HG03108 (cell line): ENCODE results near the gene PTGER3.
"Not testable (repeated sequence)": the region's sequence is repeated elsewhere in the genome, so short reads cannot be mapped to it uniquely, and the experiment has no call there.

Source experiments
- ATAC-seq: cut with Tn5 transposase; IDR thresholded peaks from one replicate; pipeline ENCODE4 v1.9.1; 2021; ENCODE audit warnings: moderate library complexity; ENCODE audit not compliant: unreplicated experiment

PTGER3 gene

GRCh38 chr1:70961374-70961975 lies 86.1 kb downstream of the PTGER3 start:
- no peak for ATAC-seq

DNA sequence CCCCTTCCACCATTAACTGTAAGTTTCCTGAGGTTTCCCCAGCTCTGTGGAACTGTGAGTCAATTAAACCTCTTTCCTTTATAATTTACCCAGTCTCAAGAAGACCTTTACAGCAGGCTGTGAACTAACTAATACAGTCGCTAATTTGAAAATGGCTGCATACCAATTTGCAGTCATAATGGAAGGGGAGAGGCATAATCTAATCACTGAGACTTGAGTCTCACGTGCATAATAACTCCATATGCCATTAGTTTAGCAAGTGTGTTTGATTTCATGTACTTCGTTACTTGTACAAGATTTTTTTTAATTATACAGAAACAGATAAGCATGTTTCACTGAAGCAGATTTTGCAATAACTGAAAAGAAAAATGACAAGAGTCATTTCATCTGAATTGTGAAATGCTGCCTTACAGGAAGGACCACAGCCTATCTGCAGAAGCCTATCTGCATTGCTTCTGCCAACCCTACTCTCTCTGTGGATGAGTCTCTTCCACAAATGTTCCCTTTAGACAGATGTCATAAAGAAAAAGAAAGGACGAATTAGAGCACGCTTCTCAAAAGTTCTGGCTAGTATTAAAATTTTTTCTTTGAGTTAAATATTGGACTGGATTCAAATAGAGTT lies 99.1 kb downstream of the PTGER3 start:
- ATAC-seq, result no peak

- no peak for ATAC-seq
These were observed 99.8 kb downstream of the PTGER3 start for GRCh38 chr1:70947835-70948234.

DNA sequence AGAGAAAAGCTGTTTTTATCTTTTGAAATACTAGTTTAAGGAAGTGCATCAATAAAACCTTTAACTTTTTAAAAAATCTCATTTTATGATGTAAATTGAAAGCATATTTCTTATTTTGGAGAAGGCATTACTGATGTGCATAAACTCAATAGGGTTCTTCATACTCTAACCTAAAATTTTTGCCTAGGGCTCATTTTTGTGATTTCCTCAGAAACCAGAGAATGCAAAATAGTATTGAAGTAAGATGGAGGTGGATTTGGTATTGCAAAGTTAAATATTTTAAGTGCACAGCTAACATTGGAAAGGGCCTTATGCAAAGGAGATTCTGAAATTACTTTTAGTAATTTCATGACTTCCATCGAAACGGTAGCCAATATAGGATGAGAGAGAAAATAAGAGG lies 101.9 kb downstream of the PTGER3 start:
- no peak for ATAC-seq

GRCh38 chr1:70945251-70945650 lies 102.4 kb downstream of the PTGER3 start:
- no peak for ATAC-seq

DNA sequence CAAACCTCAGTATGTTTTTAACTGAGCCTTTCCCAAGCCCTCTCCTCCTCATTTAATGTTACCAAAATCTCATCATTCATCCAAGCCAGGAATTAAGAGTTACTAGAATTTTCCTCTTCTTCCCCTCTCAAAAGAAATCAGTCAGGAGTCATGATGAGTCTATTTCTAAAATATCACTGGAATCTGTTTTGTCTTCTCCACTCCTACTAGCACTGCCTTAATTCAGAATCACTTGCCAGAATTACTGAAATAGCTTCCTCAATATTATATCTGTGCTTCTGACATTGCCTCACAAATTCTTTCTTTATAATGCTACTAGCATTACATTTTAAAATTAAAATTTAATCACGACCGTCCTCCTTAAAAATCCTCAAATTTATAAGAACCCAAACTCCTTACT lies 106.1 kb downstream of the PTGER3 start:
- no peak for ATAC-seq

GRCh38 chr1:70940398-70940797 lies 107.2 kb downstream of the PTGER3 start:
- ATAC-seq, result not testable (repeated sequence)

- no peak for ATAC-seq
These were observed 113.2 kb downstream of the PTGER3 start for GRCh38 chr1:70934194-70934961.

- no peak for ATAC-seq
These were observed 117.6 kb downstream of the PTGER3 start for GRCh38 chr1:70930062-70930461.

- ATAC-seq, result no peak
These were observed 125.4 kb downstream of the PTGER3 start for GRCh38 chr1:70922196-70922595.
